HG02970 (cell line): ENCODE data around the gene CDK2.
"Not testable (repeated sequence)": the region's sequence is repeated elsewhere in the genome, so short reads cannot be mapped to it uniquely, and the experiment has no call there.

Source experiments
- ATAC-seq: cut with Tn5 transposase; IDR thresholded peaks from one replicate; pipeline ENCODE4 v1.9.1; 2021; ENCODE audit warnings: mild to moderate bottlenecking, moderate library complexity, moderate number of reproducible peaks; ENCODE audit not compliant: unreplicated experiment, low FRiP score

Gene CDK2

GRCh38 chr12:55974308-55974730 lies 7.7 kb downstream of the CDK2 start:
- no peak for ATAC-seq

GRCh38 chr12:55978393-55978792 lies 11.8 kb downstream of the CDK2 start:
- no peak for ATAC-seq

DNA sequence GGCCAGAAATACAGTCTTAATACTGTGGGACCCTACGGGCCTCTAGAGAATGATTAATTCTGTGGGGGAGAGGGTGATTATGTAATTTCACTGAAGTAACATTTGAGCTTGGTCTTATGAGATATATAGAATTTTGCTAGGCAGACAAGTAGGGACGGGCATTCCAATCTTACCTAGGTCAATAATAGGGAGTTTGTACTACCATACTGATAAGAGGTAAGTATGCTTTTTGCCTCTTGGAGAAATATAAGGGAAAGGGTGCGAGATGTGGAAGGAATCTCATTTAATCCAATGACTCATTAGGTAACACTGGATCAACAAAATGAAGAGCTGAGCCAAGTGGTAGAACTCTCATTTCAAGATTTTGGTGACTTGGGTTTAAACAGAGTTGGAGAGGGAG lies 12.4 kb downstream of the CDK2 start:
- no peak for ATAC-seq

DNA sequence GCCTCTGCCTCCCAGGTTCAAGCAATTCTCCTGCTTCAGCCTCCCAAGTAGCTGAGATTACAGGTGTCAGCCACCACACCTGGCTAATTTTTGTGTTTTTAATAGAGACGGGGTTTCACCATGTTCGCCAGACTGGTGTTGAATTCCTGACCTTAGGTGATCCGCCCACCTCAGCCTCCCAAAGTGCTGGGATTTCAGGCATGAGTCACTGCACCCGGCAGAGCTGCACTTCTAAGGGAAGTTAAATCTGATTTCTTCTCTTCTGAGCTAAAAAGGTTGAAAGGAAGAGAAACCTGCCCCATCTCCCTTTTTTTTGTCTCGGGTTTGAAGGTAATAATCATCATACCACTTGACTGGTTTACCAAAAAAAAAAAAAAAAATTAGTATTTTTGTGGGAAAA lies 15.3 kb downstream of the CDK2 start:
- ATAC-seq, result not testable (repeated sequence)

DNA sequence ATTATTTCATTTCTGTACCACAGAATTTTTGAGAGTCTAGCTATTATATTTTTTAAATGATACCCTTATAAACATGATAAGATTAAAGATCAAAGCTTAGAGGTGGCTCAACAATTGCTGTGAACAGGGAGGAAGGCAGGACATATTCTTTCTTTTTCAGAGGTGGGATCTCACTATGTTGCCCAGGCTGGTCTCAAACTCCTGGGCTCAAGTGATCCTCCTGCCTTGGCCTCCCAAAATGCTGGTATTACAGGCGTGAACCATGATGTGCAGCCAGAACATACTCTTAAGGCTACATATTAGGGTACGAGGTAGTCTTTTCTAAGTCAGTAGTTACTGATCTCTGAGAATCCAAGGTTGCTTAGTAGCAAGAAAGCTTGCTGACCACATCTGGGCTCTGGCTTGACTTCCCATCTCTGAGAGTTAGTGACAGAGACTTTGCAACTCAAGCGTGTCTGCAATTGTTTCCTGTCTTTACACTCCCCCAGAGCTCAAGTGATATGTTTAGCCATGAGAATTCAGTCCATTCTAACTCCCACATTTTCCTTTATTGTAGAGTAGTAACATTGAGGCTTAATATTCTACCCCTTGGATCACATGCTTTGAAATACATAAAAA lies 15.8 kb downstream of the CDK2 start:
- ATAC-seq, result no peak

GRCh38 chr12:55983232-55983842 lies 16.7 kb downstream of the CDK2 start:
- no peak for ATAC-seq

DNA sequence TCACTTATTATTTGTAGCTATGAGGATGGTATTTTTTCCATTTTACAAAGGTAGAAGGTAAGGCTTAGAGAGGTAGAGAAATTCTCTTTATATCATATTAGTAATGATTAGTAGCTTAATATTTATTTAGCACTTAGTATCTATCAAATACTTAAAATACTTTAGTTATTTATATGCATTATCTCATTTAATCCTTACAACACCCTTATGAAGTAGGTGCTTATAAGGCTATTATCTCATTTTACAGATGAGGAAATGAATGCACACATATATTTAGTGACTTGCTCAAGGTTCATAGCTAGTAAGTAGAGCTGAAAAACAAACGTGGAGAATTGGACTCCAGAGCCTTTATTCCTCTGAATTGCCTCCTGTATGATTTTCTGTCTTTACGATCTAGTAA lies 18.2 kb downstream of the CDK2 start:
- no peak for ATAC-seq

DNA sequence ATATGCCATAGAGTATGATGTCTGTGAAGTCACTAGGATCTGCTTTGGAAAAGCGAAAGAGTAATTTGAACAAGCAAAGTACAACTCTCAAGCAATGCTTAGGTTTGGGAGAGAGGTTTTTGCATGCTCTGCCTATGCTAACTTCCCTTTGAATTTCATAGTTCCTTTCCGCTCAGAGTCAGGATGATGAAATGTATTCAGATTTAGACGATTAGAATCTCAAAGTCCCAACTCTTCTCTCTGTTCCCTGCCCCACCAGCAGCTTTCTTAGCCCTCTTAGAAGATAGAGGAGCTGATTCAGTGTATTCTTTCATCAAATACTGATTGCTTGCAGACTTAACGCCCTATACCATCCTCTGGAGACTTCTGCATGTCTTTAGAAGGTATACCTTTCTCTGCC lies 18.7 kb downstream of the CDK2 start:
- no peak for ATAC-seq

DNA sequence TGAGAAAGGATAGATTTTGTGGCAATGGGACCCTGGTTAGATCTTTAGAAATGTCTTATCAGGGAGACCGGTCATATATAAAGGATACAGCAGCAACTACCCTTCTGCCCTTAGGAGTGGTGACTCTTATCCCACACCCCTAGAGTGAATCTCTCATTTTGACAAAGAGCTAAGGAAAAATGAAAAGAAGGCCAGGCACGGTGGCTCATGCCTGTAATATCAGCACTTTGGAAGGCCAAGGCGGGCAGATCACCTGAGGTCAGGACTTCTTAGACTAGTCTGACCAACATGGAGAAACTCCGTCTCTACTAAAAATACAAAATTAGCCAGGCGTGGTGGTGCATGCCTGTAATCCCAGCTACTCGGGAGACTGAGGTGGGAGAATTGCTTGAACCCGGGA lies 19.3 kb downstream of the CDK2 start:
- ATAC-seq, result not testable (repeated sequence)

GRCh38 chr12:55991110-55991509 lies 24.5 kb downstream of the CDK2 start:
- ATAC-seq, result no peak

GRCh38 chr12:55993230-55993853 lies 26.7 kb downstream of the CDK2 start:
- no peak for ATAC-seq

DNA sequence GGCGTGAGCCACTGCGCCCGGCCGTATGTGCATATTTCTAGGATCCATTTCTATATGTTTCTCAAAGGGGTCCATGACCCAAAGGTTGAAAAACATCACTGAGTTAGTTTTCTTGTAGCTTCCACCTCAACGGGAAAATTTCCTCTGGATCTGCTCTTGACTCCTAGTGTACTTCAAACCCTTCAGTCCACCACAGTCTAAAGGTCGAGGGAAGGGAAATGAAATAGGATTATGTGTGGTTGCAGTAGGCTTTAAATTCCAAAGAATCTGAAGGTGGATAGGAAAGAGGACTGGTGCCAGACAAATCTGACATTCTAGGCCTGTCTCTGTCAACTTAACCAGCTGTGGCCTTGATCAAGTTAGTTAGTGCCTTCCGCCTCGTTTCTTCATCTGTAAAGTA lies 28.7 kb downstream of the CDK2 start:
- ATAC-seq, result no peak

DNA sequence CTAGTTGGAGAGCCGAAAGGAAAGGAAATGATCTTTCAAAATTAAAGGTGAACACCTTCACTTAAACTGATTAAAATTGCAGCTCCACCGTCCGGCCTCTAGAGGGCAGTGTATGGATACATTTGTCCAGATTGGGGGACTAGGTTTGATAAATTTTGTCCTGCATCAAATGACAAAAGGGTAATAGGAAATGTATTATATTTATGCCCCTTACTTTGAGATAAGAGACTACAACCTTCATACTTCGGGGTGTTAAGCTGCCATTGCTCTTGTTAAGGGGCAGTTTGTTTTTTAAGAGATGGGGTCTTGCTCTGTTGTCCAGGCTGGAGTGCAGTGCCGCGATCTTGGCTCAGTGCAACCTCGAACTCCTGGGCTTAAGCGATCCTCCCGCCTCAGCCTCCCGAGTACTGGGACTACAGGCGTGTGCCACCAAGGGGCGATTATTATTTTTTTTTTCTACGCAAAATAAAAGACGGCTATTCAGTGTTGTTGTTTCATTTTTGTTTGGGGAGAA lies 29.6 kb downstream of the CDK2 start:
- ATAC-seq, result no peak

DNA sequence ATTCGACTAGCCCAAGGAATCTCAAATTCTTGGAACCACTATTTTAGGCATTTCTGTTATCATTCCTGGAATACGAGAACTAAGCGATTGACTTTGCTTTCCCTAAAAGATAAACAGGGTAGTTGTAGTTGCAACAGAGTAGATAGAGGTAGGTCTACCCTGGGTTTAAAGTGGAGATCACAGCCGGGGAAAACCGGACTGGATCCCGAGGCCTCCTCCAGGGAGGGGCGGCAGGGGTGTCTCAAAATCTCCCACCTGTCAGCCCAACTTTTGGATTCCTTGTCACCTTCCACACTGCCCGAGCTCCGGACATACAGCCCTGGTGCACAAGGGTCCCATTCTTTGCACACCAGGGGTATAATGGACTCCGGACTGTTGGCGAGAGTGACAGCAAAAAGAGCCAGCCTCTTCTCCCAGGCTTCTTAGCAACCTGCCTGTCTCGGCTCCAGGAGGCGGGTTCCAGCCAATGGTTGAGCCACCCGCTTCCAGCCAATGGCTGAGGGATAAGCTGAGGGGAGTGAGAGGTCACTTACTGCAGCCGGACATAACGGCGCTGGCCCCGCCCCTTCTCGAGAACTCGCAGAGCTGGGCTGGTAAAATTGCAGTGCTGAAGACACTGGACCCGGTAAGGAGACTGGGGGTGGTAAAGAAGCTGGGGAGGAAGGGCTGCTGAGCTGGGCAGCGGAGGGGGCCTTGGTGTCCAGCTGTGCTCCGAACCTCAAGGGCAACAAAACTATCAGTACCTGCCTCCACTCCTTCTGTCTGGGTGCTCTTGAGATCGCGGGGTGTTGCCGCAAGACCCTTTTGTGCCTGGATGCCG lies 30.3 kb downstream of the CDK2 start, which contains the start of gene SUOX:
TSS of gene SUOX (plus strand) at position 562 of the 820 bp plus-strand sequence. CDS start 4,946 bp downstream, outside the sequence.
- peak; percentile 91 for ATAC-seq

- ATAC-seq, result no peak
These were observed 30.9 kb downstream of the CDK2 start for GRCh38 chr12:55997535-55997859.

- not testable (repeated sequence) for ATAC-seq
These were observed 32.9 kb downstream of the CDK2 start for GRCh38 chr12:55999522-55999921.

DNA sequence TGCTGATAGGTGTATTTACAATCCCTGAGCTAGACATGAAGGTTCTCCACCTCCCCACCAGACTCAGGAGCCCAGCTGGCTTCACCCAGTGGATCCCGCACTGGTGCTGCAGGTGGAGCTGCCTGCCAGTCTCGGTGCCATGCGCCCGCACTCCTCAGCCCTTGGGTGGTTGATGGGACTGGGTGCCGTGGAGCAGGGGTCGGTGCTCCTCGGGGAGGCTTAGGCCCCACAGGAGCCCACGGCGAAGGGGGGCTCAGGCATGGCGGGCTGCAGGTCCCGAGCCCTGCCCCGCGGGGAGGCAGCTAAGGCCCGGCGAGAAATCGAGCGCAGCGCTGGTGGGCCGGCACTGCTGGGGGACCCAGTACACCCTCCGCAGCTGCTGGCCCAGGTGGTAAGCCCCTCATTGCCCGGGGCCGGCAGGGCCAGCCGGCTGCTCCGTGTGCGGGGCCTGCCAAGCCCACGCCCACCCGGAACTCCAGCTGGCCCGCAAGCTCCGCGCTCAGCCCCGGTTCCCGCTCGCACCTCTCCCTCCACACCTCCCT lies 33.4 kb downstream of the CDK2 start:
- ATAC-seq, result not testable (repeated sequence)

DNA sequence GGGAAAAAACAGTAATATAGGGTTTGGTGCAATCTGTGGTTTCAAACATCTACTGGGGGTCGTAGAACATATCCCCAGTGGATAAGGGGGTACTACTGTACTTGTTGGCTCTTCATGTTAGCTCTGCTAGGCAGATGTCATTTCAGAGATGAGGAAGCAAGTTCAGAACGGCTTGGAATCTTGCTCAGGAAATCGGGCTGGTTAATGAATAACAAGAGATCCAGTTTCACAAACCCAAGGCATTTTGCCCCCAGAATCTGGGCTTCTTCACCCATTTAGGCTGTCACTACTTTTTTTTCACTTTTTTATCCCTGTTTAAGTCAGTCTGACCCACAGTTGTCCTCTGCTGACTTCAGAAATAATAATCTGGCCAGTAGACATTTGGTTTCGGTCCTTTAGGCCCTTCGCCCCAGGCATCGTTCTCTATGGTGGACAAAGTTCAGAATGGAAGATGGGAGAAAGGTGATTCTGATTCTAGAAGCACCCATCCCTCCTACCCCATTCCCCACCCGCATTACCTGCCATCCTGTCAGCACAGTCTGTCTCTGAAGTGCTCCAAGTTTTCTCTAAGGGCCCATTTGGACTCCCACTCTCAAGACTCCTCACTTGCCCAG lies 35.0 kb downstream of the CDK2 start:
- ATAC-seq, result no peak

- ATAC-seq, result not testable (repeated sequence)
These were observed 36.7 kb downstream of the CDK2 start for GRCh38 chr12:56003376-56003775.

GRCh38 chr12:56004211-56004610 lies 37.6 kb downstream of the CDK2 start:
- ATAC-seq, result no peak
